ENCODE measurements around the gene CELA2A.
A peak's percentile ranks its signal among the peaks of the same experiment; 100 is the strongest.
"Not testable (repeated sequence)": the region's sequence is repeated elsewhere in the genome, so short reads cannot be mapped to it uniquely, and the experiment has no call there.

CELA2A gene

DNA sequence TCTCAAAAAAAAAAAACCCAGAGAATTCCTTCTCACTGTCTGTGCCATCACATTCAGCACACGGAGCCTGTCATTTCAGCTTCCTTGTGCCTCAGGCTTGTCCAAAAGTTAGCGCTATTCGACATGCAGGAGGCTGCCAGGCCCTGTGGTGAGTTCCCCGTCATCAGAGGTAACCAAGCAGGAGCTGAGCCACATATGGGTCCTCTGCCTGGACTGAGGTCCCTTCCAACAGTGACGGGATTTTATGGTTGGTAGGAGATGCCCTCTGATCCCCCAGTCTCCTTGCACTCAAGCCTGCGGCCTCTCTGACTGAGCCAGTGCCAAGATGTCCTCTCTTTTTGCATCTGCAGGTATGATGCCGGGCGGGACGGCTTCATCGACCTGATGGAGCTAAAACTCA lies 31.0 kb upstream of the CELA2A start:
- no peak for DNase-seq

DNA sequence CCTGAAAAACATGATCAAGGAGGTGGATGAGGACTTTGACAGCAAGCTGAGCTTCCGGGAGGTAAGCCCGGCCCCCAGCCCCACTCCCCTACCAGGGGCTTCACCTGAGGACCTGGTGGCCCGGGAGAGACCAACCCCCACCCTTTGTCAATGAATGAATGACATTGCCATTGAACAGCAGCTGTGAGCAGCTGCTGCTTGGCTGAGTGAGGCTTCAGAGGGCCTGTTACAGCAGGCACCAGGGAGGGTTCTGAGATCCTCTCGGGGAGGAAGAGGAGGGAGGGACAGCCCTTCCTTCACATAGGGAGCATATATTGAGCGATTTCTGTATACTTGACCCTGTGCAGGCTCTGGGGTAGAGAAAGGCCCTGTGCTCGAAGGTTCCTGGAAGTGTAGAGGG lies 30.6 kb upstream of the CELA2A start:
- no peak for DNase-seq

DNA sequence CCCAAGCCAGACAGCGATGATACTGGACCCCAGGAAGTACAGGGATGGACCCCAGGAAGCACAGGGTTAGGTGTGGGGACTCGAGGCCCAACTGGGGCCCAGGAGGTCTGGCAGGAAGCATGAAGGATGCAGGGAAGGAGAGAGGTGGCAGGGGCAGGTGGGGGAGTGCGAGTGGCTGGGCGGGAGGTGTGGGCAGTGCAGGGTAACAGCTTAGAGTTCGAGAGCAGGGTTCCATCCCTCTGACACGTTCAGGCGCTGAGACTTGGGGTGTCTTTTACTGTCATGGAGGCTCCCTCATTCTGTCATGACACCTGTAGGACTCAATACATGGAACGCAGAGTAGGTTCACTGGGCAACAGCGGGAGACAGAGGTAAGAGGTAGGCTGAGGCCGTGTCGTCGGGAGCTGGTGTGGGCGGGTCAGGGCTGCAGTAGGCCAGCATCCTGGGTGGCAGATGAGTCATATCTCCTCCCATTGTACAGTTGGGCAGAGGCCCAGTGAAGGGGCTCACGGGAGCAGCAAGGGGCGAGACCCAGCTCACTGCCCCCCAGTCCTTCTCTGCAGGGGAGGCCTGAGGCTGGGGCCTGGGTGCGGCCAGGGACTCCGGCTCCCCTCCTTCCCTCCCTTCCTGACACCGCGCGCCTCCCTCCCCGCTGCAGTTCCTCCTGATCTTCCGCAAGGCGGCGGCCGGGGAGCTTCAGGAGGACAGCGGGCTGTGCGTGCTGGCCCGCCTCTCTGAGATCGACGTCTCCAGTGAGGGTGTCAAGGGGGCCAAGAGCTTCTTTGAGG lies 29.8 kb upstream of the CELA2A start:
- no peak for DNase-seq

DNA sequence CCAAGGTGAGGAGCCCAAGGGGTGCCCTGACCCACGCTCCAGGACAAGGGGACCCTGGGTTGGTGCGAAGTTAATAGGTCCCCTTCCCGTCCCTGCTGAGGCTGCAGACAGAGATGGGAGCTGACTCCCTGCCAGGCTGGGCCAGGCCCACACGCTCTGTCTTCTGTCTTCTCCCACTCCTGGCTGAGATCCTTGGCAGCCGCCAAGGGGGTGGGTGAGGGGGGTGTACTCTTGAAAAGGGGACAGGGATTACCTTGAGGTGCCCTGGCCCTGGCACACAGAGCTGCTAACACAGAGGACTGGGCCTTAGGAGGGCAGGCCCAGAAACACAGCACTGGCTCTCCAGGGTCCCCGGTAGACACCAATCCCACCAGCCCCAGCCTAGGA lies 29.3 kb upstream of the CELA2A start:
- no peak for DNase-seq

DNA sequence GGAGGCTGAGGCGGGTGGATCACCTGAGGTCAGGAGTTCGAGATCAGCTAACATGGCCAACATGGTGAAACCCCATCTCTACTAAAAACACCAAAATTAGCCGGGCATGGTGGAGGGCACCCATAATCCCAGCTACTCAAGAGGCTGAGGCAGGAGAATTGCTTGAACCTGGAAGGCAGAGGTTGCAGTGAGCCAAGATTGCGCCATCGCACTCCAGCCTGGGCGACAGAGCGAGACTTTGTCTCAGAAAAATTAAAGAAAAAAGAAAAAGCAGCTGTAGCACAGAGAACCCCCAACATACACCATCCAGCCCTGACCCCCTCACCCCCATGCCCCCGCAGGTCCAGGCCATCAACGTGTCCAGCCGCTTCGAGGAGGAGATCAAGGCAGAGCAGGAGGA lies 28.3 kb upstream of the CELA2A start:
- not testable (repeated sequence) for DNase-seq

DNA sequence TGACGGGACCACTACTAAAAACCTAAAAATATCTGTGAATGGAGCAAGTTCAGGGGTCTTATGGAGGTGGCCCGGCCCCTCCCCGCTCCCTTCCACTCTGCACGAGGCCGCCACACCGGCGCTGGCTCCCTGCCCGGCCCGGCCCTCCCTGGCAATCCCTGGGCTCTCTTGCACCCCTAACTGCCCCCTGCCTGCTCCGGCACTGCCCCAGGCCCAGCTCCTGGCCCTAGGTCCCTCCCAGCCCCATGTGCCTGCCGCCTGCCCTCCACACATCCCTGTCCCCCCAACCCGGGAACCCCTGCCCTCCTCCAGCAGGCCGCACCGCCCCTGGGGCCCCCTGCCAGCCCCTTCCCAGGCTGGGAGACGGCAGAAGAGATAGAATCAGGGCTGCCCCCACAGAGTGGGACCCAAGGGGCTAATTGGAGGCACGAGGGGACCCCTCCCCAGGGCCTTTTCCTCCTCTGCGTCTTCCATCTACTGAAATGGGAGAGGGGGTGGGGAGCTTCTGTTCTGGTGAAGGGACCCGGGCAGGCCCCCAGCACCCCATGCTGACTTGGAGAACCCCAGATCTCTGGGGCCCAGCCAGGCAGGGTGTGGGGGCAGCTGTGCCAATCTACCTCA lies 27.6 kb upstream of the CELA2A start:
- no peak for DNase-seq

DNA sequence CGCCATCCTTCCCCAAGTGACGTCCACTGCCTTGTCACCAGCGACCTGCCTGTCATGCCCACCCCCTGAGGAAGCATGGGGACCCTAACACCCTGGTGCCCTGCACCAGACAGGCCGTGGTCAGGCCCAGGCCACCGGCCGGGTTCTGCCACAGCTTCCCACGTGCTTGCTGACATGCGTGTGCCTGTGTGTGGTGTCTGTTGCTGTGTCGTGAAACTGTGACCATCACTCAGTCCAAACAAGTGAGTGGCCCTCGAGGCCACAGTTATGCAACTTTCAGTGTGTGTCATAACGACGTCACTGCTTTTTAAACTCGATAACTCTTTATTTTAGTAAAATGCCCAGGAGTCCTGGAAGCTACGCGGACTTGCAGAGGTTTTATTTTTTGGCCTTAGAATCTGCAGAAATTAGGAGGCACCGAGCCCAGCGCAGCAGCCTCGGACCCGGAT lies 26.8 kb upstream of the CELA2A start:
- DNase-seq: no peak

DNA sequence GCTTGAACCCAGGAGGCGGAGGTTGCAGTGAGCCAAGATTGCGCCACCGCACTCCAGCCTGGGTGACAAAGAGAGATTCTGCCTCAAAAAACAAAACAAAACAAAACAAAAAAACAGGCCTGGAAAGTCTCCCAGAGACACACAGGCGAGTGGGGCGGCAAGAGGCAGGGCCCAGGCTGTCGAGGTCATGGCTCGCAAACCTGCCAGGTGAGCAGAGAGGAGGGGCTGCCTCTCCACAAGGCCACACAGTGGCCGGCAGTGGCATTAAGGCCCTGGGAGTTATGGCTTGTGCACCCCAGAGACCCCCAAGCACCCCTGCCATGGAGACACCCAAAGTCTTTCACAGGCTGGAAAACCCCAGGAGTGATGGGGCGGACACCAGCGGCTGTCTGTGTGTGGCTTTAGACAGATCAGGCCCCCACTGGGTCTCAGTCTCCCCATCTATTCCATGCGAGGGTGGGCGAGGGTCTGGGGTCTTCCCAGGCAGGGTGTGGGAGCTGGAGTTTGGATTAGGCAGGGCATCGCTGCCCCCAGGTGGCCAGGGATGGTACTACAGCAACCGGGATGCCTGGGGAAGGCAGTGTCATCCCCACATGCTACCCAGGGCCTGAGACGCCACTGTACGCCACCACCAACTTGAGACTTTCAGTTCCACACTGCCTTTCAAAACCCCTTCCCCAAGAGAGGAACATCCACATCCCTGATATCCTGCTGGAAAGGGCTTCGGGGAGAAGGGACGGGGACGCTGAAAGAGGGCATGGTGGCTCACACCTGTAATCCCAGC lies 25.6 kb upstream of the CELA2A start:
- peak; percentile 86 for DNase-seq

DNA sequence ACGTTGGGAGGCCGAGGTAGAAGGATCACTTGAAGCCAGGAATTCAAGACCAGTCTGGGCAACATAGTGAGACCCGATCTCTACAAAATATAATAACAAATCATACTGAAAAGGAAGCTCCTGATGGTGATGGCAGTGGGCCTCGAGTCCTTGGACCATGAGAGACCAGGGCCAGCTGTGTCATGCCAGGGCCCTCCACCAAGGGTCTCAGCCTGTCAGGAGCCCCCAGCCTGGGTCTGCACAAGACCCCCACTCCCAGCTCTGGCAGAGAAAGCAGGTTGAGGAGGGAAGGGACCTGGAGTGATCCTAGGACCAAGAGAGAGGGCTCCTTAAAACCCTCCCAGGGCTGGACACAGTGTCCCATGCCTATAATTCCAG lies 25.0 kb upstream of the CELA2A start:
- DNase-seq: no peak

DNA sequence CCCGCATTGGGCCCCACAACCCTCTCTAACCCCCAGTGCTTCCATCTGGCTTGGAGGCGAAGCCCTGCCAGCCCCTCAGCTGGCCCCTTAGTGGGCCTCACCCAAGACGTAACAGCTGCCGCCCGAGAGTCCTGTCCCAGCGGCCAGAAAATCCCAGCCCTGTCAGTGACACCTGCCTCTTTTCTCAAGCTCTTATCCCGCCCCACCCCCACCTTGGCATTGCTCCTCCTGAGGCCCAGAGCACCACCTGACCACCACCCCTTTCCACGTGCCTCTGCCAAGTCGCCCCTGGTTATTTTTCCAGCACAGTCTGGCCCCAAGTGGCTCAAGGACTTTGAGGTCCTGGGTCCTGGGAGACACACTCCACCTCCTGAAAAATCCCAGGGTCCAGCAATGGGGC lies 24.2 kb upstream of the CELA2A start:
- no peak for DNase-seq

DNA sequence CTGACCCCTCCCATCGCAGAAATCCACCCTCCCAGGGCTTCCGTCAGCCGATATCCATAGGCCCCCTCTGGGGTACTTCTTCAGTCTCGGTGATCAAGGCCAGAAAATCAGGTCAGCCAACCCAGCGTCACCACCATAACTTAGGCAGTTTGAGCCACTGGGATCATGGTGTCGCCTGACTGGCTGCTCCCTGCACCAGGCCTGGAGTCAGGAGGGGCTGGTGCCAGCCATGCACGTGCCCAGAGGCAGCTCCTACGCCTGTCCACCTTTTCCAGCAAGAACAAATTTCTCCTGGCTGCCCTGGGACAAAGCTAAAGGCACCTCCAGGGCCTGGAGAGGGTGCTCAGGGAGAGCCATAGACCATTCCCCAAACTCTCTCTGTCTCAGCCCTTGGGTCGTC lies 23.1 kb upstream of the CELA2A start:
- DNase-seq: no peak

DNA sequence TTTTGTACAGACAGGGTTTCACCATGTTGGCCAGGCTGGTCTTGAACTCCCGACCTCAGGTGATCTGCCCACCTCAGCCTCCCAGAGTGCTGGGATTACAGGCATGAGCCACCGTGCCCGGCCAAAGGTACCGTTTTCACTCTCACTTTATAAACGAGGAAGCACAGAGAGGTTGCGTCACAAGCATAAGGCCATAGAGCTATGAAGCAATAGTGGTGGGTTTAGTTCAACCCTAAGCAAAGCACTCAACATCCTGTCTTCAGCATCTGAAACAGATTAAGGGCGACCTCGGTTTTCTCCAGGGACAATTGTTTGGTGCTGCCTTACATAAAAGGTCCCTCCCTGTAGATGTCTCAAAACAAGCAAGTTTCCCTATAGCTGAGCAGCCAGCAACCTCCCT lies 21.8 kb upstream of the CELA2A start:
- DNase-seq: not testable (repeated sequence)

DNA sequence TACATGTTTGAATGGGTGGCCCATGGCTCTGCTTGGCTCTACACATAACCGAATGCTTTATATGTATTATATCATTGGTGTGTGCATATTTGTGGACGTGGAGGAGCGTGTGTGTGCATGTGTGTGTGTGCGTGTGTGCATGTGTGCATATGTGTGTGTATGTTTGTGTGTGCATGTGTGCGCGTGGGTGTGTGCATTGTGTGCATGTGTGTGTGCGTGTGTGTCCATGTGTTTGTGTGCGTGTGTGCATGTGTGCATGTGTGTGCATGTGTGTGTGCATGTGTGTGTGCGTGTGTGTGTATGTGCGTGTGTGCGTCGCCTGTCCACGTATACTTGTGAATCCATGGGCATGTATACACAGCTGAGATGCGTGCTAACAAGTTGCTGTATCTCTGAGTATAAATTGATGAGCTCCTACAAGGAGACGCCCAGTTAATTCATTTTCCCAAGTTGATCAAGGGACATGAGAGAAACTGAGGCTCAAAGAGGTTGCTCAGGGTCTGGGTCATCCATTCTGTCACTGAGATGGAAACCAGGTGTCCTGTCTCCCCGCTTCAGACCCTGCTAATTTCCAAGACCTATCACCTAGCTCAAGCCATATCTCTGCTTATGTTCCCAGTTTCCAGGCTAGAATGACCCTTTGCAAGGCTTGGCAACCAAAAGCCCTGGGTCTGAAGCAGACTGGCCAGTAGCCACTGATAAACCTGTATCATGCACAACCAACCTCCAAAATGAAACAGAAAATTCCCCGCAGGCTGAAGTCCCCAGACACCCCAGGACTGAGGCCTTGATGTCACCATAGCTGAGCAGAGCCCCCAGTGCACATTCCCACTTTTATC lies 21.1 kb upstream of the CELA2A start:
- DNase-seq: no peak

DNA sequence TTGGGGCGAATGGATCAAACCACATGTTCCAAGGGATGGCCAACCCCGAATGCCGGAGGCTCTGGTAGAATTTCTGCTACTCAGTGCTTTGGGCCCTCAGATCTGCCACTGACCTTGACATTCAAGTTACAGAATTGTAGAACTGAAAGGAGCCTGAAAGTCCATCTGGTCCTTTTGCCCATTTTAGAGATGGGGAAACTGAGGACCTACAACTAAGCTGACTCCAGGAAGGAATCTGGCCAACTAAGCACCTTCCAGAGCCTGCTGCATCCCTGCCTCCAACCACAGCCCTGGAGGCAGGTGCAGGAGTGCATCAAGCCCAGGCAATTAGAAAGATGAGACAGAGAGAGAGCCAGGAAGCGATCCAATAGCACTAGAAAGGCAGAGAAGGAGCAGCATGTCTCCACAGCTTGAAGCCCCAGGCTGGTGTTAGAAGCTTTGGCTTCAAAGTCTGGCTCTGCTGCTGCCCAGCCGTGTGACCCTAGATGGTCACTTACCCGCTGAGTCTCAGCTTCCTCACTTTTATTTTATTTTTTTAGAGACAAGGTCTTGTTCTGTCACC lies 19.6 kb upstream of the CELA2A start:
- no peak for DNase-seq

DNA sequence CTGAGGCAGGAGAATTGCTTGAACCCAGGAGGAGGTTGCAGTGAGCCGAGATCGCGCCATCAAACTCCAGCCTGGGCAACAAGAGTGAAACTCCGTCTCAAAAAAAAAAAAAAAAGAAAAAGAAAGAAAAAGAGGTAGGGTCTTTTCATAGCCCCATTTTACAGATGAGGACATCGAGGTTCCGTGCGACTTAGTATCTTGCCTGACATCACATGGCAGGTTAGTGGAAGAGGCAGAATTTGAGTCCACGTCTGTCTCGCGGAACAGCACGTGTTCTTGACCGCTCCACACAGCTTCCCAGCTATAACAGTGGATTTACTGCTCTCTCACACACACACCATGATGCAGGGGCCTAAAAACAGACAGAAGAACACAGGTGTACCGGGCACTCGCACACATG lies 17.2 kb upstream of the CELA2A start:
- DNase-seq: no peak

DNA sequence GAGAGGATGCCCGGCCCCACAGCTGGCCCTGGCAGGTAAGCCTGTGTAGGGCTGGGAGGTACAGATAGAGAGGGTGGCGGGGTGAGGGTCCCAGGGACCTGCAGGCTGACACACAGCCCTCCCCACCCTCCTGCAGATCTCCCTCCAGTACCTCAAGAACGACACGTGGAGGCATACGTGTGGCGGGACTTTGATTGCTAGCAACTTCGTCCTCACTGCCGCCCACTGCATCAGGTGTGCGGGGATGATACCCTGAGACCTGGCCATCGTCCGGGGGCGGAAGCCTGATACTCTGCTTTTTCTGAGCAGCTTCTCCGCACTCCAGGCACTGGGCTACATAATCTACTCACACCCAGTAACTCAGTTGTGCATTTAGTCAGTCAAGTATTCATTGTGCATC lies 16.2 kb upstream of the CELA2A start:
- DNase-seq: no peak

DNA sequence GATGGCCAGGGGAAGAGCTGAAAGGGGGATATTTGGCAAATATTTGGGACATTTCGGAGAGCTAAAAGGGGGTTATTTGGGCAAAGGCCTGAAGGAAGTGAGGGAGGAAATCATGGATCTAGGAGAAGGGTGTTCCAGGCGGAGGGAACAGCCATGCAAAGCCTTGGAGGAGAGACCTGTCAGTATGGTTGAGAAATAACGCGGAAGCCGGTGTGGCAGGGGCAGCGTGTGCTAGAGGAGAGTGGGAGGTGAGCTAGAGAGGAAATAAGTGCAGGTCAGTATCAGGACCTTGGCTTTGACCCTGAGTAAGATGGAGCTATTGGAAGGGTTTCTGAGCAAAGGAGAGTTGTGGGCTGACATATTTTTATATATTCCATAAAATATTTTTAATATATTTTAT lies 15.3 kb upstream of the CELA2A start:
- DNase-seq: no peak

DNA sequence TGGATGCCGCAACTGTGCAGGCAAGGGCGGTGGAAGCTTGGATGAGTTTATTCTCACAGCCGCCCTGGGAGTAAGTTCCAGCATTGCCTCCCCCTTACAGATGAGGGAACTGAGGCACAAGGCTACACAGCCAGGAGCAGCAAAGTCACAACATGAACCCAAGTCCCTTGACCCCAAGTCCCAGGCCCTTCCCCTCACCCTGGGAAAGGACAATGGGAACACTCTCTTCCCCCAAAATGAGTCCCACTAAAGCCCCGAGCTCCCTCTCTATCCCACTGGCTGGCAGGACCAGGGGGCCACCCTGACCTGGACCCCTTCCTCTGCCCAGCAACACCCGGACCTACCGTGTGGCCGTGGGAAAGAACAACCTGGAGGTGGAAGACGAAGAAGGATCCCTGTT lies 14.4 kb upstream of the CELA2A start:
- DNase-seq: no peak

DNA sequence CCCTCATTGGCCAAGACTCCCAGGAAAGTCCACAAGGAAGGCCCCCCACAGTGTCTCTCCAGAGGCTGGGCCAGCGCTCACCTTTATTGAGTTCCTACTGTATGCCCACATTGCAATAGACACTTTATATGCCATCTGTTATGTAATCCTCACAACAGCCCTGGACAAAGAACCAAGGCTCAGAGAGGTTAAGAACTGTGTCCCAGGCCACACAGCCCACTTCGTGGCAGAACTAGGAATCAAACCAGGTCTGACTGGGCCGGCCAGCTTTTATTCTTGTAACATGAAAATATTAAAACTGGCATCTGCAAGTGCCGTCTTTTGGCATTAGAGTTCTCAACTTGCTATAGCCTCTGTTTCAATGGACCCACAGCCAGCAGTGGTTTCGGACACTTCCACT lies 13.8 kb upstream of the CELA2A start:
- DNase-seq: no peak

DNA sequence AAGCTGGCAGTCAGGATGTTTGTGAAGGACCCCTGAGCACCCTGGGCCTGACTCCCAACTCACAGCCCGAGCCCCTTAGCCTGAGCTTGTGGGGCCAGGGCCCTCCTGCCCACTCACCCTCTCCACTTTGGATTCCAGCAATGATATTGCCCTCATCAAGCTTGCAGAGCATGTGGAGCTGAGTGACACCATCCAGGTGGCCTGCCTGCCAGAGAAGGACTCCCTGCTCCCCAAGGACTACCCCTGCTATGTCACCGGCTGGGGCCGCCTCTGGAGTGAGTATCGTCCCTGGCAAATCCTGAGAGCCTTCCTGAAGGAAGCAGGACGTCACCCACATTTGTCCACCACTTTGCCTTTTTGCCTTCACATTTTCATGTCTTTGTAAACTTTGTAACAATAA lies 13.3 kb upstream of the CELA2A start:
- no peak for DNase-seq

DNA sequence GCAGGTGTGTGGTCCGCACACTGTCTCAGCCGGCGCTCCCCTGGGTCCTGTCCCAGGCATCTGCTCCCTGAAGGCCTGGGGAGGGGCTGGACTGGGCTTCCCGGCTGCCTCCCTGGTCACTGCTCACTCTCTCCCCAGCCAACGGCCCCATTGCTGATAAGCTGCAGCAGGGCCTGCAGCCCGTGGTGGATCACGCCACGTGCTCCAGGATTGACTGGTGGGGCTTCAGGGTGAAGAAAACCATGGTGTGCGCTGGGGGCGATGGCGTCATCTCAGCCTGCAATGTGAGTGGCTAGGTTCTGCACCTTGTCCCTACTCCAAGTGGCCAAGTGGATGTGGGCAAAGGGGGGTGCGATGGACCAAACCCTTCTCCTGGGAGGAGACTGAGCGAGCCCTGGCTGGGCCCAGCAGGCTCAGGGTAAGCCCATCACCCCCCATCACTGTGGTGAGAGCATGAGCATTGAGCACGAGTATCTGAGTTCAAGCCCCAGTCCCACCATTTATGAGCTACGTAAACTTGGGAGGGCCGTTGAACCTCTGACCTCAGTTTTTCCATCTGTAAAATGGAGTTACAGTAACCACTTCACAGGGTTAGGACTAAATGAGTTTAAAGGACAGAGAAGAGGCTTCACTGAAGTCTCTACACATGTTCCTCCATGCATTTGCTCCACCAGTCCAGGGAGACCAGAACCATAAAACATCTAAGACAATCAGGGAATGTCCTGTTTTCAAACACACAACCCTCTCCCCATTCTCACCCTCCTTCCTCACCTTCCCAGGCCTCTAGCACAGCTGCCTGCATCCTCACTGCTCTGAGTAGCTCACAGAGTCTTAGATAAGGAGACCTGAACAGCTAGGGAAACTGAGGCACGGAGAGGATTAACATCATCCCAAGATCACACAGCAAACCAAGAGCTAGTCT lies 11.8 kb upstream of the CELA2A start:
- no peak for DNase-seq

Measured in activated T-cell treated with anti-CD3 and anti-CD28 coated beads, Interleukin-2, amount 50 U/mL, for 1 hour (primary cell).